Hematopoietic multipotent progenitor cell treated with erythropoietin and hydrocortisone succinate and interleukin-3 and kit ligand, for 17 days (in vitro differentiated cells): ENCODE results near the gene CDK13.
"Not testable (repeated sequence)": the region's sequence is repeated elsewhere in the genome, so short reads cannot be mapped to it uniquely, and the experiment has no call there.

Experiments
- DNase-seq: peaks from one replicate; pipeline ENCODE4 v3.0.0-alpha.2; 2015; ENCODE audit warnings: low spot score

CDK13 gene

DNA sequence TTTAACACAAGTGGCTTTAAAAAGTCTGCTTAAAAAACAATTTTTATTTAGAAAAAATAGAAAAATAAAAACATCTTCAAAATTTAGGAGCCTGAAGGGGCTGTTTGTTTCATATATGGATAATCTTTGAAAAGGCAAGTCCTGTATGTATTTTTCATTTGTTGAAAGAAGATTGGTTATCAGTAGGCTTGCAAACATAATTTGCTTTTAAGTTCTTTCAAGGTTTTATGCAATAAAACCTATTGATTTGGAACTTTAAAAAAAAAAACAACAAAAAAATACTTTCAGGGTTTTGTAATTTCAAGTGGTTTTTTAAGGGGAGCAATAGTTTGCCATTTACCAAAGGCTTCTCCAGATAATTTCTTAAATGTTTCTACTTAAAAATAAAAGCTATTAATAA, 148.8 kb downstream of the CDK13 start:
- DNase-seq: no peak

DNA sequence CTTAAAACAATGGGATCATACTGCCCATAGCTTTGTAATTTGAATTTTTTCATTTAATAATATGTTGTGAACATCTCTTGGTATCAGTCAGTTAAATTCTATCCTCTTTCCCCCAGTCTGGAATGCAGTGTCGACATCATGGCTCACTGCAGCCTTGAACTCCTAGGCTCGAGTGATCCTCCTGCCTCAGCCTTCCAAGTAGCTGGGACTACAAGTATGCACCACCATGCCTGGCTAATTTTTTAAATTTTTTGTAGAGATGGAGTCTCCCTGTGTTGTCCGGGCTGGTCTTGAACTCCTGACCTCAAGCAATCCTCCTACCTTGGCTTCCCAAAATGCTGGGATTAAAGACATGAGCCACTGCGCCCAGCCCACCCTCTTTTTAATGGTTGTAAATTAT, 149.8 kb downstream of the CDK13 start:
- DNase-seq: no peak

DNA sequence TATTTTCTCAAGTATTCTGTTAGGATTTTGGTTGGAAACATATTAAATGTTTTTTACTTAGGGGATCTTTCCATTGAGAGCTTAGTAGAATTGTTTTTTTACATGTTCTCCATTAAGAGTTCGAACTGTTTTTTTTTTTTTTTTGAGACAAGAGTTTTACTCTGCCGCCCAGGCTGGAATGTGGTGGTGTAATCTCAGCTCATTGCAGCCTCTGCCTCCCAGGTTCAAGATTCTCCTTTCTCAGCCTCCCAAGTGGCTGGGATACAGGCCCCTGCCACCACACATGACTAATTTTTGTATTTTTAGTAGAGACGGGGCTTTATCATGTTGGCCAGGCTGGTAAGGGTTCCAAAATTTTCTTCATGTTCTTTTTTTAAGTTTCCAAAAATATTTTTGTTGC, 151.1 kb downstream of the CDK13 start:
- no peak for DNase-seq

DNA sequence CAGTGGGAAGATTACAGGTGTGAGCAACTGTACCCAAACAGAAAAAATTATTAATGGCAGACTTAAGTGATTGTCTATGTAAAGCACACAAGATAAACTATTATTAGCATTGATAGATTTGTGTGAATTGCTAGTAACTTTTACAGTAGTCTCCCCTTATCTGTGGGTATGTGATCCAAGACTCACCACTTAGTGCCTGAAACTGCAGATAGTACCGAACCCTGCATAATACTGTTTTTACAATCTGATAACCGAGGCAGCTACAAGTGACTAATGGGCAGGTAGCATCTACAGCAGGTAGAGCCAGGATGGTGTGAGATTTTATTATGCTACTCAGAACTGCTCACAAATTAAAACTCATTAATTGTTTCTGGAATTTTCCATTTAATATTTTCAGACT, 152.8 kb downstream of the CDK13 start:
- DNase-seq: no peak

DNA sequence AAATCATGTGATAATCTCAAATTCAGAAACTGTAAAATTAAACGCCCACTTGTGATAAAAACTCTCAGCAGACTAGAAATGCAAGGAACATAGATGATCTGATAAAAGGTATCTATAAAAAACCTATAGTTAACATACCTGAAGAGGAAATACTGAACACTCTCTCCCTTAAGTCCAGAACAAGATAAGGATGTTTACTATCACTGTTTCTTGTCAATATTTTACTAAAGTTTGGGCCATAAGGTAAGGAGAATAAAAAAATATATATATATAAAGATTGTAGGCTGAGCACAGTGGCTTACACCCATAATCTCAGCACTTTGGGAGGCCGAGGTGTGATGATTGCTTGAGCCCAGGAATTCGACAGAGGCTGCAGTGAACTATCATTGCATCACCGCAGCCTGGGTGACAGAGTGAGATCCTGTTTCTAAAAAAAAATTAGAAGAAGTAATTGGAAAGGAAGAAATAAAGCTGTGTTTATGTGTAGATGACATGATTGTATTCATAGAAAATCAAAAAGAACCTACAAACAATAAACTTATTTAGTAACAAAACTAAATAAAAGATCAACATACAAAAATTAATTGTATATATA, 155.9 kb downstream of the CDK13 start:
- no peak for DNase-seq

DNA sequence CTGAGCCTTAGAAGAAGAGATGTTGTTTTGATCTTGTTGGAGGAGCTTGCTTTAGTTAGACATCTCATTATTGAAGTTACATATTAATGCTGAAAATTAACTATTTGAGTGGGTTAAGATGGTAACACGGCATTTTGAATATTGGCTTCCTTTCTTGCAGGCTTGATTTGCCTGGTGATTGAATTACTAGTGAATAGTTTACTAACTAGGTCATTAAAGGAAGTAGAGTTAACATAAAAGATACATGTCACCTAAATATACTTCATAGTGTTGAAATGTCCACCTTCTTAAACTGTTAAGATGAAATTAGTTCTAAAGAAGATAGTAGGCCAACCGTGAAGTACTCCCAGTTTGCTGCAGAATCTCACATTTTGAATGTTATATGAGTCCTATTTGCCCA, 165.9 kb downstream of the CDK13 start:
- no peak for DNase-seq

DNA sequence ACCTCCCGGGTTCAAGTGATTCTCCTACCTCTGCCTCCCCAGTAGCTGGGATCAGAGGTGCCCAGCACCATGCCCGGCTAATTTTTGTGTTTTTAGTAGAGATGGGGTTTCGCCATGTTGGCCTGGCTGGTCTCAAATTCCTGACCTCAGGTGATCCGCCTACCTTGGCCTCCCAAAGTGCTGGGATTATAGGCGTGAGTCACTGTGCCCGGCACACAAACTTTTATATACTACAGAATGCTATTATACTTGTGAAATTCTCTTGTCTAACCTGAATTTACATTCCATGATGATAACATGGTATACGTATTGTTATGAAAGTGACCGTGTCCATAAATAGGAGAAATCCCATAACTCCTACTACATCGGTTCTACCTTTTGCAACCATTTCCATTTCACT, 167.1 kb downstream of the CDK13 start:
- not testable (repeated sequence) for DNase-seq

DNA sequence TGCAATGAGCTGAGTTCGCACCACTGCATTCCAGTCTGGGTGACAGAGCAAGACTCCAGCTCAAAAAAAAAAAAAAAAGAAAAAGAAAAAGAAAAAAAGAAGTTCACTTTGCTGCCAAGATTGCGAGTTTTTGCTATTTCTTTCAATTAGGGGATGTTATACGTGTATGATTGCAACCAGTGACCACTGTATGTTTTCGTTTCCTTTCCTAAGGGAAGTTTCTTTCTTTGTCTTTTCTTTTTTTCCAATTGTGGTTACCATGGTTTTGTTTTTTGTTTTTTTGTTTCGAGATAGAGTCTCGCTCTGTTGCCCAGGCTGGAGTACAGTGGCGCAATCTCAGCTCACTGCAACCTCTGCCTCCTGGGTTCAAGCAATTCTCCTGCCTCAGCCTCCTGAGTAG, 168.1 kb downstream of the CDK13 start:
- not testable (repeated sequence) for DNase-seq

DNA sequence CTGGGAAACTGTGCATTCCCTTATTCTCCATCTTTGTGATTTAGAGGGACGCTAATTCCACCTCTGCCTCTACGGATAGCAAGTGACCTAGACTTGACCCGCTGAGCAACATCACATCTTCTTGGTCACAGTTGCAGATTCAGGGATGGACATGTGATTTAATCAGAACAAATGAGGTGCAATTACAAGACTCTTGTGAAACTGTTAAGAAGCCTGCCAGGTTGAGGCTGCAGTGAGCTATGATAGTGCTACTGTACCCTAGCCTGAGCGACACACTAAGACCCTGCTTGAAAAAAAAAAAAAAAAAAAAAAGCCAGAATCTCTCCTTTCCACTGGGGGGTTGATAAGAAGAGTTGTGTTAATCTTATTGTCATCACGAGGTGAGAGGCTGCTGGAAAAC, 170.0 kb downstream of the CDK13 start:
- DNase-seq: no peak

DNA sequence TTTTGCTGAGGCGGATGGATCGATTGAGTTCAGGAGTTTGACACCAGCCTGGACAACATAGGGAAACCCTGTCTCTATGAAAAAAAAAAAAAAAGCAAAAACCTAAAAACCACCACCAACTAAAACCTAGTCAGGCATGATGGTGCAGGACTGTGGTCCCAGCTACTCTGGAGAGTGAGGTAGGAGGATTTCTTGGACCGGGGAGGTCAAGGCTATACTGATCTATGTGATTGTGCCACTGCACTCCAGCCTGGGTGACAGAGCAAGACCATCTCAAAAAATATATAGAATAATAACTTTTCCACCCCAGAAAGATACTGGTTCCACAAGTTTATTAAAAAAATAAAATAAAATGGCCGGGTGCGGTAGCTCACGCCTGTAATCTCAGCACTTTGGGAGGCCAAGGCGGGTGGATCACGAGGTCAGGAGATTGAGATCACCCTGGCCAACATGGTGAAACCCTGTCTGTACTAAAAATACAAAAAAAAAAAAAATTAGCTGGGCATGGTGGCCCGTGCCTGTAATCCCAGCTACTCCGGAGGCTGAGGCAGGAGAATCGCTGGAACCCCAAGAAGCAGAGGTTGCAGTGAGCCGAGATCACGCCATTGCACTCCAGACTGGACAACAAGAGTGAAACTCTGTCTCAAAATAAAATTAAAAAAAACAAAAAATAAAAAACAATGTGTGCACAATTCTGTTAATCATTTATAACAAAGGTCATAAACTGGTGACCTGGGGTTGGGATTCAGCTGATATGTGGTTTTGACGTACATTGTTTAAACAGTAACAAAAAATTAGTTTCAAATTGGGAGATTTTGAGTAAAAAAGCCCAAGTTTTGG, 172.3 kb downstream of the CDK13 start:
- not testable (repeated sequence) for DNase-seq

DNA sequence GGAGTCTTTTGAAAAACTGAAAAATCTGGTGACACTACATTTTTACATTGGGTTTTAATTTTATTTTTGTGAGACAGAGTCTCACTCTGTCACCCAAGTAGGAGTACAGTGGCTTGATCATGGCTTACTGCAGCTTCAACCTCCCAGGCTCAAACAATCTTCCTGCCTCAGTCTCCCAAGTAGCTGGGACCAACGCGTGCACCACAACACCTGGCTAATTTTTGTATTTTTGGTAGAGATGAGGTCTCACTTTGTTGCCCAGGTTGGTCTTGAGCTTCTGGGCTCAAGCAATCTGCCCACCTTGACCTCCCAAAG, 172.8 kb downstream of the CDK13 start:
- DNase-seq: no peak

DNA sequence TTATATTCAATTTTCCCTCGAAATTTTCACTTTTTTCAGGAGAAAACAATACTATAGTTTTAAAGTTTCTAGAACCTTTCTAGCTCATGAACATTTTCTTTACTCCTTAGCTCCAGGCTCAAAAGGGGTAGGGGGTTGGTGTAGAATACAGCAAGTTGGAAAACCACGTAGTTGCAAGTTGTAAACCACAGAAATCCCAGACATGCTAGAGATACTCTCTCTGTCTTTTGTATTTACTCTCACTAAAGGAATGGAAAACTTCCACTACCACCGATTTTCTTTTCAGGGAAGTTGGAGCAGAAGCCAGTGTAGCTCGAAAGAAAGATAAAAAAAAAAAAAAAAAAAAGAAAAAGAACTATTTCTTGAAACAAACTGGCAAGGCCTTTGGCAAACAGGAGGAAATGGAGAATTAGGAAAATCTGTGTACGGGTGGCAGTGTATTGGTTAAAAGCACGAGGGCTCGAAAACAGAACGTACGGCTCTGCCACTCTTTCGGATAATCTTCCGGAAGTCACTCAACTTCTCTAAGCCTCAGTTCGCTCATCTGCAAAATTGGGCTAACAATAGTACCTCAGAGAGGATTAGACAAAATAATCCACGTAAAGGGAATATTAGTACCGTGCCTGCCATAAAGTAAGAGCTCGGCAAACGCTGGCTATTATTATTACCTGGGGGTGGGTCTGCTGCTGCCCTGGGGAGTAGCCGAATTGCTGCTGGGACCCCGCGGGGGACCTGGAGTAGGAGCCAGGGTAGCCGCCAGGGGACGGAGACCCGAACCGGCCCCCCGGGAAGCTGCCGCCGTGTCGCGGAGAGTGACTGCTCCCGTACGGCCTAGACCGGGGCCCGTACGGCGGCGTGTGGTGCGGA, 183.7 kb downstream of the CDK13 start:
- peak; percentile 10 for DNase-seq

DNA sequence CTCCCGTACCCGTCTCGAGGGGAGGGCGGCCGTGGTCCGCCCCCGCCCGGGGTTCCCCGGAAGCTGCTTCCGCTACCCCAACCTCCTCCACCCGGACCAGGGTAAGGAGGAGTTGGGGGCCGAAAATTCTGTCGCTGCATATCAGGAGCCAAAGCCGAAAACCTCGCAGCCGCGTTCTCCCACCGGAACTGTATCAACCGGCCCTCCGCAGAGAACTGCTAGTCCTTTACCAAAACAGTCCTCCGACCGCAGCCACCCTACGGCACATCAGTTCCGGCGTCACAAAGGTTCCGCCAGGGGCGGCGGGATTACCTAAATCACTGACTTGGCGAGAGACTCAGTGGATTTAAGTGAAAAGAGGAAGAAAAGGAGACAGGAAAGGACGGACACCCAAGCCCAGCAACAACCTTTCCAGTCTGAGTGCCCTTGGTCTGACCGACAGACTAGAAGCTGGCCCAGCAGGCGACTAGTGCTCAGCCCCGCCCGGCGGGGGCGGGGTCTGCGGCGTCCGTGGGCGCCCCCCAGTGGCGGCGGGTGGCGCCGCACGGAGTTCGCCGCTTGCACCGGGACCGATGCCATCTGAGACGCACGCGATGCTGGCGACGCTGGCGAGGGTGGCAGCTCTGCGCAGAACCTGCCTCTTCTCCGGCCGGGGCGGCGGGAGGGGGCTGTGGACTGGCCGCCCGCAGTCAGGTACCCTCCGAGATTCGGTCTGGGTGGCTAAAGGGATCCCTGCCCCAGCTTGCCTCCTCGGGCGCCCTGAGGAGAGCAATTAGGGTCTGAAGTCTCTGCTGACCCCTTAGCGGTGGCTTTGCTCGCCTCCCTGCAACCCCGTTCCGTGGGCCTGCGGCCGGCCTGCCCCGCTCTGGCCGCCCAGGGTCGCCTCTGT, 184.6 kb downstream of the CDK13 start, which contains the start of the genes MPLKIP and SUGCT:
MPLKIP (minus strand) TSS at position 195 of the 889 bp plus-strand sequence; CDS start at position 140, 55 bp downstream.
SUGCT (plus strand) TSS at position 578 of the 889 bp plus-strand sequence.
- DNase-seq: peak; percentile 94

DNA sequence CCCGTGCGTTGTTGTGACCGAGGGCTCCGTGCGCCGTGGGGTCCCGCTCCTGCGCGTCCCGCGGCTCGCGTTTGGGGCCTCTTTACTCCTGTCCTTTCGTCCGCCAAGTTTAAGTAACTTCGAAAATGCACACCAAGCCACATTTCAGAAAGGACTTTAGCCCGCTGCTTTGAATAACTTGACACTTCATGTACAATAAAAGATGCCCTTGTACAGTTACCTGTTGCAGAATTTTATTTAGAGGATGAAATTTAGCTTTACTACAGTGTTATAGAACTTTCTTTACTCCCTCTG, 185.2 kb downstream of the CDK13 start:
- no peak for DNase-seq

DNA sequence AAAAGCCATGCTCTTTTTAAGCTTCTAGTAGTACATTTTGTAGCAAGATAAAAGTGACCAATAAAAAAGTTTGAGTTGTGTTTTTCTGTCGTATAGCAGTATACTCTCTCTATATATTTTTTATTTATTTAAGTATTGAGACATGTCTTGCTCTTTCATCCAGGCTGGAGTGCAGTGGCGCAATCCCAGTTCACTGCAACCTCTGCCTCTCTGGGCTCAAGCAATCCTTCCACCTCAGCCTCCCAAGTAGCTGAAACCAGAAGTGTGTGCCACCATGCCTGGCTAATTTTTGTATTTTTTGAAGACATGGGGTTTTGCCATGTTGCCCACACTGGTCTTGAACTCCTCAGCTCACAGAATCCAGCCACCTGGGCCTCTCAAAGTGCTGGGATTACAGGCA, 187.5 kb downstream of the CDK13 start:
- no peak for DNase-seq

DNA sequence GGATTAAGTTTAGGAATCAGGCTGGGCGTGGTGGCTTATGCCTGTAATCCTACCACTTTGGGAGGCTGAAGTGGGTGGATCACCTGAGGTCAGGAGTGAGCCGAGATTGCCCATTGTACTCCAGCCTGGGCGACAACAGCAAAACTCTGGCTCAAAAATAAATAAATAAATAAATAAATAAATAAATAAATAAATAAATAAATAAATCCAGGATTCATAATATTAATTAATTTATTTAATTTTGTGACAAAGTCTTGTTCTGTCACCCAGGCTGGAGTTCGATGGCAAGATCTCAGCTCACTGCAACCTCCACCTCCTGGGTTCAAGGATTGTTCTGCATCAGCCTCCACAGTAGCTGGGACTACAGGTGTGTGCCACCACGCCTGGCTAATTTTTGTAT, 188.9 kb downstream of the CDK13 start:
- no peak for DNase-seq

DNA sequence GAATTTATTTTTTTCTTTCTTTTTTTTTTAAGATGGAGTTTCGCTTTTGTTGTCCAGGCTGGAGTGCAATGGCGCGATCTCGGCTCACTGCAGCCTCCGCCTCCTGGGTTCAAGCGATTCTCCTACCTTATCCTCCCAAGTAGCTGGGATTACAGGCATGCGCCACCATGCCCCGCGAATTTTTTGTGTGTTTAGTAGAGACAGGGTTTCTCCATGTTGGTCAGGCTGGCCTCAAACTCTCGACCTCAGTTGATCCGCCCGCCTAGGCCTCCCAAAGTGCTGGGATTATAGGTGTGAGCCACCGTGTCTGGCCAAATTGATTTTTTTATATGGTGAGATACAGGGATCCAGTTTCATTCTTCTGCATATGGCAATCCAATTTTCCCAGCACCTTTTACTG, 189.8 kb downstream of the CDK13 start:
- DNase-seq: not testable (repeated sequence)

DNA sequence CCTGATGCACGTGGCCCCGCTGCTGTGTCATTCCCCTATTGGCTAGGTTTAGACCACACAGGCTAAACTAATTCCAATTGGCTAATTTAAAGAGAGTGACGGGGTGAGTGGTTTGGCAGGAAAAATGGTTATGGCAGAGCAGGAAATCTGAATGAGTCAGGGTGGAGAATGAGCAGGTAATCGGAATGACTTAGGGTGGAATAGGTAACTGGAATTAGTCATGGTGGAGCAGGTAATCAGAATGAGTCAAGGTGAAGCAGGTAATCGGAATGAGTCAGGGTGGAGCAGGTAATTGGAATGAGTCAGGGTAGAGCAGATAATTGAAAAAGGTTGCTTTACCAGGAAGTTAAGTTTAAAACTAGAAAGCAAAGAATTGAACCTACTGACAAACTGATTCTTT, 191.9 kb downstream of the CDK13 start:
- not testable (repeated sequence) for DNase-seq

DNA sequence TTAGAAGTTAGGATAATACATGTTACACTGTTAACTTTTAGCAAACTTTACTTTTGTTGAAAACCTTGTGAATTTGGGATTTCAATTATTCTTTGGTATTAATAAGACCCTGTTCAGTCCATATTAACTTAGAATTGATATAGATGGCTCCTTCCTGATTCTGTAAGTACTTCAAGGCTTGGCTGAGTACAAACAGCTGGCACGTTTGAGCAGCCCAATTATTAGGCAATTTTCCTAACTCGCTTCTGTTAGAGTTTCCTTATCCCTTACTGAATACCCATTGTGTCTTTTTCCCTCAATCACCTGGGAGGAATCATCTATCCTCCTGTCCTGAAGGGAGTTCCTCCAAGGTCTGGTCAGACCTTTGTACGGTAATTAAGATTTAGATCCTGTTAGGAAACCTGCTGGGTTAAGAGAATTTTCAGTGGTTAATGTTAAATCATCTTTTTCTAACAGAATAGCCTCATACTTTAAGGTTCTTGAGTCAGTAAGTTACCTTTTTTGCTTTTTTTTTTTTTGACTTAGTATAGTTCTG, 195.6 kb downstream of the CDK13 start:
- not testable (repeated sequence) for DNase-seq

DNA sequence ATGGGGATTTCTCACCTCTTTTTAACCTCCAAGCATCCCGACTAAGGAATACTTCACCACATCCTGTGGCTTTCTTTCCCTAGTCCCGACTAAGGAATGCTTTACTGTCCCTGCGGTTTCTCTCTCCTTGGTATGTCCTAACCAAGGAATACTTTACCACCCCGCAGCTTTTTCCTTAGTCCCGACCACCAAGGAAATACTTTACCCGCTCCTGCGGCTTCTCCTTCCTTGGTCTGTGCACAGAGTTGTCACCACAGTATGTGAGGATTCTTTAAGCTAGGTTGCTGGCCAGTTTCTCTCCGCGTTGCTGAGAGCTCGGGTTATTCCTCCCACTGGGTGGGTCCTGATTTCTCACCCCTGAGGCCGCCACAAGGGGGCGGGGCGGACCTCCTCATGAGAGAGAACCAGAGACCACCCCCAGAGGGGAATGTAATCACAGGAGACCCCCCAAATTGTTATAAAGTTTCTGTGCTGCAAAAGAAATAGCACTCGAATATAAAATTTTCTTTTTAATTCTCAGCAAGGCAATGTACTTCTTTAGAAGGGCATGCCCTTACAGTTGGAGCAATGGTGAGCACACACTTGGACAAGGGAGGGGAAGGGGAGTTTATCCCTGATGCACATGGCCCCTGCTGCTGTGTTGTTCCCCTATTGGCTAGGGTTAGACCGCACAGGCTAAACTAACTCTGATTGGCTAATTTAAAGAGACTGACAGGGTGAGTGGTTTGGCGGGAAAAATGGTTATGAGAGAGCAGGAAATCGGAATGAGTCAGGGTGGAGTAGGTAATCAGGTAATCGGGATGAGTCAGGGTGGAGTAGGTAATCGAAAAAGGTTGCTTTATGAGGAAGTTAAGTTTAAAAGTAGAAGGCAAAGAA, 197.6 kb downstream of the CDK13 start:
- DNase-seq: no peak

DNA sequence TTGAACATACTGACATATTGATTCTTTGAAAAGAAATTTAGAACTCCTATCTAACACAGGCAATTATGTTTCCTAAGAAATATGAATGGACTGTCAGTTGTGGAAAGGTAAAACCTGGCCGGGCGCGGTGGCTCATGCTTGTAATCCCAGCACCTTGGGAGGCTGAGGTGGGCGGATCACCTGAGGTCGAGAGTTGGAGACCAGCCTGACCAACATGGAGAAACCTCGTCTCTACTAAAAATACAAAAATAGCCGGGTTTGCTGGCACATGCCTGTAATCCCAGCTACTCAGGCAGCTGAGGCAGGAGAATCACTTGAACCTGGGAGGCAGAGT, 198.2 kb downstream of the CDK13 start:
- DNase-seq: not testable (repeated sequence)
